Coronary artery (tissue), 2 donors: ENCODE data around the gene THAP11.

Source experiments
- DNase-seq: peaks from one replicate; pipeline ENCODE4 v3.0.0-alpha.2; 2017; ENCODE audit warnings: low spot score
- H3K27ac ChIP-seq, 2 donors: fragments of 200-600 bp; sonication (generic); one replicate each; pipeline ENCODE4 v1.5.1; 2016 to 2019
- H3K4me3 ChIP-seq: fragments of 200-600 bp; sonication (generic); 2 replicates; pipeline ENCODE4 v1.5.1; 2016; ENCODE audit warnings: mild to moderate bottlenecking, moderate library complexity
- TF ChIP-seq, protein P1 (sequence below): fragments of 200-600 bp; sonication (generic); IDR thresholded peaks from one replicate; pipeline ENCODE4 v1.5.1; 2019; ENCODE audit warnings: antibody characterized with exemption

THAP11 gene

GRCh38 chr16:67878846-67879245 is 36.7 kb downstream of the THAP11 start:
- TF ChIP-seq, protein P1, sequence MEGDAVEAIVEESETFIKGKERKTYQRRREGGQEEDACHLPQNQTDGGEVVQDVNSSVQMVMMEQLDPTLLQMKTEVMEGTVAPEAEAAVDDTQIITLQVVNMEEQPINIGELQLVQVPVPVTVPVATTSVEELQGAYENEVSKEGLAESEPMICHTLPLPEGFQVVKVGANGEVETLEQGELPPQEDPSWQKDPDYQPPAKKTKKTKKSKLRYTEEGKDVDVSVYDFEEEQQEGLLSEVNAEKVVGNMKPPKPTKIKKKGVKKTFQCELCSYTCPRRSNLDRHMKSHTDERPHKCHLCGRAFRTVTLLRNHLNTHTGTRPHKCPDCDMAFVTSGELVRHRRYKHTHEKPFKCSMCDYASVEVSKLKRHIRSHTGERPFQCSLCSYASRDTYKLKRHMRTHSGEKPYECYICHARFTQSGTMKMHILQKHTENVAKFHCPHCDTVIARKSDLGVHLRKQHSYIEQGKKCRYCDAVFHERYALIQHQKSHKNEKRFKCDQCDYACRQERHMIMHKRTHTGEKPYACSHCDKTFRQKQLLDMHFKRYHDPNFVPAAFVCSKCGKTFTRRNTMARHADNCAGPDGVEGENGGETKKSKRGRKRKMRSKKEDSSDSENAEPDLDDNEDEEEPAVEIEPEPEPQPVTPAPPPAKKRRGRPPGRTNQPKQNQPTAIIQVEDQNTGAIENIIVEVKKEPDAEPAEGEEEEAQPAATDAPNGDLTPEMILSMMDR: no peak
- no peak for DNase-seq
- Histone ChIP-seq H3K4me3 (no peak overlapping the region), H3K27ac (no peak overlapping the region)

DNA sequence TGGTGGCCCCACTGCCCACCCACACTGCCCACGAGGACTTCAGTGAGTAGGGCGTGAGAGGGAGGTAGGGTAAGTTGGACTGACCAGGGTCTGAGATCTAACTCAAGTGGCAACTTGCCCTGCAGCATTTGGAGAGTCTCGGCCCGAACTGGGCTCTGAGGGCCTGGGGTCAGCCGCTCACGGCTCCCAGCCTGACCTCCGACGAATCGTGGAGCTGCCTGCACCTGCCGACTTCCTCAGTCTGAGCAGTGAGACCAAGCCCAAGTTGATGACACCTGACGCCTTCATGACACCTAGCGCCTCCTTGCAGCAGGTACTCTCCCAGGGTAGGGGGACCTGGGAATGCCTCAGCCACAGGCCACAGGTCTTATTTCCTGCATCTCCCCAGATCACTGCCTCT is 37.3 kb downstream of the THAP11 start:
- Histone ChIP-seq H3K4me3 (no peak overlapping the region), H3K27ac (no peak overlapping the region)
- TF ChIP-seq, protein P1: no peak
- no peak for DNase-seq

DNA sequence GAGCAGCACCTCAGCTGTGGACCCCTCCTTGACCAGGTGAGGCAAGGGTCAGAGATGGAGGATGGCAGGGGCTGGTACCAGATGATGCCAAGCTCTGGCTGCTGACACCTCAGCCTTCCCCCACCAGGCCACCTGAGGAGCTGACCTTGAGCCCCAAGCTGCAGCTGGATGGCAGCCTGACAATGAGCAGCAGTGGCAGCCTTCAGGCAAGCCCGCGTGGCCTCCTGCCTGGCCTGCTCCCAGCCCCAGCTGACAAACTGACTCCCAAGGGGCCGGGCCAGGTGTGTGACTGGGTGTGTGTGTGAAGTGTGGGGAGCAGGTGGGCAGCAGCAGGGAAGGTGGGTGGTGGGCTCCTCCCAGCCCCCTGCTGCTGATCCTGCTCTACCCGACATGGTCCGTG is 37.8 kb downstream of the THAP11 start:
- no peak overlapping the region for H3K4me3 ChIP-seq
- no peak for DNase-seq
- TF ChIP-seq, protein P1: no peak
- H3K27ac ChIP-seq: no peak overlapping the region

- H3K4me3 ChIP-seq: no peak overlapping the region
- TF ChIP-seq, protein P1: no peak
- no peak overlapping the region for H3K27ac ChIP-seq
- DNase-seq: no peak
These were observed 38.5 kb downstream of the THAP11 start for GRCh38 chr16:67880584-67880983.

DNA sequence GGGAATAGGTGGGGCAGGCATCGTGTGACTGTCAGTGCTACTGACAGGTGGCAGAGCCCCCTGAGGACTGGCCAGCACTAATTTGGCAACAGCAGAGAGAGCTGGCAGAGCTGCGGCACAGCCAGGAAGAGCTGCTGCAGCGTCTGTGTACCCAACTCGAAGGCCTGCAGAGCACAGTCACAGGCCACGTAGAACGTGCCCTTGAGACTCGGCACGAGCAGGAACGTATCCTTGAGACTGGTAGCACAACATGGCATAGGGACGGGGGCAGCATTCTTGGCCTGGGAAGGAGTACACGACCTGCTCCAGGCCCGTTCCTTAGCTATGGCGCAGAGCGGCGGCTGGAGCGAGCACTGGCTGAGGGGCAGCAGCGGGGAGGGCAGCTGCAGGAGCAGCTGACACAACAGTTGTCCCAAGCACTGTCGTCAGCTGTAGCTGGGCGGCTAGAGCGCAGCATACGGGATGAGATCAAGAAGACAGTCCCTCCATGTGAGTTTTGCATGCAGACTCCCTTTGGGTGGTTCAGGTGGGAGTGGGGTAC is 39.6 kb downstream of the THAP11 start:
- TF ChIP-seq, protein P1: no peak
- DNase-seq: no peak
- H3K4me3 ChIP-seq: no peak overlapping the region
- H3K27ac ChIP-seq: no peak overlapping the region

DNA sequence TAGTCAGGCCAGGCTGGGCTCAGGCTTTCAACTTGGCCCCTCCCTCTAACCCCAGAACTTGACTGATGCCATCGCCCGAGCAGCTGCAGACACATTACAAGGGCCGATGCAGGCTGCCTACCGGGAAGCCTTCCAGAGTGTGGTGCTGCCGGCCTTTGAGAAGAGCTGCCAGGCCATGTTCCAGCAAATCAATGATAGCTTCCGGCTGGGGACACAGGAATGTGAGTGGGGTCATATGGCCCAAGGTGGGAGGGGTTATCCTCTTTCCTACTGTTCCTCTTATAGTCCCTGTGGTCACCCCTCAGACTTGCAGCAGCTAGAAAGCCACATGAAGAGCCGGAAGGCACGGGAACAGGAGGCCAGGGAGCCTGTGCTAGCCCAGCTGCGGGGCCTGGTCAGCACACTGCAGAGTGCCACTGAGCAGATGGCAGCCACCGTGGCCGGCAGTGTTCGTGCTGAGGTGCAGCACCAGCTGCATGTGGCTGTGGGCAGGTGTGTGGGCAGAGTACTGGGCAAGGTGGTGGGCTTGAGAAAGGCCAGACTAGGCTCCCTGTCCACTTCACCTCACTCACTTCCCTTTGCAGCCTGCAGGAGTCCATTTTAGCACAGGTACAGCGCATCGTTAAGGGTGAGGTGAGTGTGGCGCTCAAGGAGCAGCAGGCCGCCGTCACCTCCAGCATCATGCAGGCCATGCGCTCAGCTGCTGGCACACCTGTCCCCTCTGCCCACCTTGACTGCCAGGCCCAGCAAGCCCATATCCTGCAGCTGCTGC is 40.4 kb downstream of the THAP11 start:
- H3K27ac ChIP-seq: no peak overlapping the region
- no peak for DNase-seq
- no peak overlapping the region for H3K4me3 ChIP-seq
- TF ChIP-seq, protein P1: no peak
